ENCODE results near the gene CMIP. TPM values are rescaled to one million over a fixed set of nuclear protein-coding genes. Genes with fewer than 3 reads are reported as not detected.
"Not testable (repeated sequence)": the region's sequence is repeated elsewhere in the genome, so short reads cannot be mapped to it uniquely, and the experiment has no call there.

The CMIP gene
- polyA plus RNA-seq, 1 experiment: 4.9 TPM

DNA sequence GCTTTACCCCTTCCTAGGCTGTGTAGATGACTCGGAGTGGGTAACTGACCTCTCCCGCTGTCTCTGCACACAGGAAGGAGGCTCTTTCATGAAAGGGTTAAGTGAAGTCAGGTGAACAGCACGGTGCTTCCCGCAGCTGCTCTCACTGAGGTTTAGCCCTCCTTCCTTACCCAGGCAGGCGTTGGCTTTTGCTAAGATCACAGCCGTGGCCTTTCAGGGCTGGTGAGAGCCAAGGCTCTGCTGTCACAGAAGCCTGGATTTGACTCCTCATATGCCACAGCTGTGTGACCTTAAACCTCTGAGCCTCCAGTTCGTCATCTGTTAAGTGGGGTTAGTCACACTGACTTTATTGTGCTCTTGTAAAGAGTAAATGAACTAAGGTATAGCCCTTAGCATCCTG, 243.6 kb downstream of the CMIP start:
- no peaks in the 10 kb centered on the region for H3K27me3 ChIP-seq (ENCODE audit: control insufficient read depth, insufficient read depth, low read length)
- no peaks in the 10 kb centered on the region; the same call in none of the 2 replicates for H3K36me3 ChIP-seq (ENCODE audit: control insufficient read depth, insufficient read depth, low read length)
- CTCF ChIA-PET: interaction anchor here (0.6 to 1.4 kb wide), 2 partner anchors 9 to 40 kb away, joined by 3 to 4 read pairs; no protein-coding TSS in a partner anchor
- DNase-seq (ENCODE audit: low read depth): no peak
- TF ChIP-seq, protein P1, sequence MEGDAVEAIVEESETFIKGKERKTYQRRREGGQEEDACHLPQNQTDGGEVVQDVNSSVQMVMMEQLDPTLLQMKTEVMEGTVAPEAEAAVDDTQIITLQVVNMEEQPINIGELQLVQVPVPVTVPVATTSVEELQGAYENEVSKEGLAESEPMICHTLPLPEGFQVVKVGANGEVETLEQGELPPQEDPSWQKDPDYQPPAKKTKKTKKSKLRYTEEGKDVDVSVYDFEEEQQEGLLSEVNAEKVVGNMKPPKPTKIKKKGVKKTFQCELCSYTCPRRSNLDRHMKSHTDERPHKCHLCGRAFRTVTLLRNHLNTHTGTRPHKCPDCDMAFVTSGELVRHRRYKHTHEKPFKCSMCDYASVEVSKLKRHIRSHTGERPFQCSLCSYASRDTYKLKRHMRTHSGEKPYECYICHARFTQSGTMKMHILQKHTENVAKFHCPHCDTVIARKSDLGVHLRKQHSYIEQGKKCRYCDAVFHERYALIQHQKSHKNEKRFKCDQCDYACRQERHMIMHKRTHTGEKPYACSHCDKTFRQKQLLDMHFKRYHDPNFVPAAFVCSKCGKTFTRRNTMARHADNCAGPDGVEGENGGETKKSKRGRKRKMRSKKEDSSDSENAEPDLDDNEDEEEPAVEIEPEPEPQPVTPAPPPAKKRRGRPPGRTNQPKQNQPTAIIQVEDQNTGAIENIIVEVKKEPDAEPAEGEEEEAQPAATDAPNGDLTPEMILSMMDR (IDR thresholded peaks at IDR 0.05; ENCODE audit: insufficient read depth, low read depth, low read length): no peak
- no peak overlapping the region for H3K4me3 ChIP-seq (ENCODE audit: low read depth, low read length)
- POLR2A ChIA-PET: no interaction called here

DNA sequence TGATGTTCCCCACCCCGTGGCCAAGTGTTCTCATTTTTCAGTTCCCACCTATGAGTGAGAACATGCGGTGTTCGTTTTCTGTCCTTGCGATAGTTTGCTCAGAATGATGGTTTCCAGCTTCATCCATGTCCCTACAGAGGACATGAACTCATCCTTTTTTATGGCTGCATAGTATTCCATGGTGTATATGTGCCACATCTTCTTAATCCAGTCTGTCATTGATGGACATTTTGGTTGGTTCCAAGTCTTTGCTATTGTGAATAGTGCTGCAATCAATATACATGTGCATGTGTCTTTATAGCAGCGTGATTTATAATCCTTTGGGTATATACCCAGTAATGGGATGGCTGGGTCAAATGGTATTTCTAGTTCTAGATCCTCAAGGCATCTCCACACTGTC, 244.2 kb downstream of the CMIP start:
- CTCF ChIA-PET; H3K27me3 ChIP-seq (ENCODE audit: control insufficient read depth, insufficient read depth, low read length); H3K36me3 ChIP-seq (ENCODE audit: control insufficient read depth, insufficient read depth, low read length): not testable (repeated sequence)

DNA sequence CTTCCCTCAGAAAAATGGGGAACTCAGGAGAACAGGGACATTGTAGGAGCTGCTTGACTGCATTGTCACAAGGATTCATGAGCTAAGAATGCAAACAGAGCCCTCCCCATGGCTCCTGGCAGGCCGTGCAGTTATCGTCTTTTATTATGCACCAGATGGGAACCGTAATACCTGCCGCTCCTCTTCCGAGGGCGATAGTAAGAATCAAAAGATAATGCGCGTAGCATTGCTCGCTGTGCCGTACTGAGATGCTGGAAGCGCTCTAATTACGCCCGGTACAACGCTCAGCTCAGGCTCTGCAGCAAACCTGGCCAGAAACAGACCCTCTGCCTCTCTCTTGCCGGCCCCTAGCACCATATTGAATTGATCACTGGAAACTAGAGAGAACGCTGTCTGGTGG, 247.4 kb downstream of the CMIP start:
- no peak overlapping the region for H3K4me3 ChIP-seq (ENCODE audit: low read depth, low read length)
- TF ChIP-seq, protein P1 (IDR thresholded peaks at IDR 0.05; ENCODE audit: insufficient read depth, low read depth, low read length): no peak
- CTCF ChIA-PET: interaction anchor here (1.2 to 1.6 kb wide), 2 partner anchors 33 to 286 kb away, joined by 3 read pairs; no protein-coding TSS in a partner anchor

More for the DNA sequence above, 244.2 kb downstream of the CMIP start:
- DNase-seq (ENCODE audit: low read depth); H3K4me3 ChIP-seq (ENCODE audit: low read depth, low read length); POLR2A ChIA-PET: not testable (repeated sequence)

DNA sequence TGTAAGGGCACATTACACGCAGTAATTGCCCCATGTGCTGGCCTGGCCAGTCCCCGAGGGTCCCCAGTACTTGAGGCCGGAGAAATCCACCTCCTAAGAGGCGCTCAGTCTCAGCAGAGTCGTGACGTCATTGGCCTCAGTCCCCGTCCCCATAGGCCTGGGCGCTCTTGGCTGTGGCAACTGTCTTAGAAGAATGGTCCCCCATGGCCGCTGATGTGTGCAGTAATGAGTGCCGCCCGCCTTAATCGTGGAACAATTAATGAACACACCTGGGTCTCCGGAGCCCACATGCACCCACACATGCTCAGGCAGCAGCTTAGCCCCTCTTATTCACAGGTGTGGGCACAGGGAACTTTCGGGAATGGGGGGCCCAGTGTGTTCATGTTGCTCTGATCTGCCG, 248.0 kb downstream of the CMIP start:
- ChIA-PET CTCF (interaction anchor here (0.6 to 2.0 kb wide), 3 partner anchors 11 to 289 kb away, joined by 3 to 9 read pairs (median 3); no protein-coding TSS in a partner anchor), POLR2A (no interaction called here)
- no peak for DNase-seq (ENCODE audit: low read depth)
- H3K27me3 ChIP-seq (ENCODE audit: control insufficient read depth, insufficient read depth, low read length): no peaks in the 10 kb centered on the region
- TF ChIP-seq, protein P1 (IDR thresholded peaks at IDR 0.05; ENCODE audit: insufficient read depth, low read depth, low read length): no peak
- H3K36me3 ChIP-seq (ENCODE audit: control insufficient read depth, insufficient read depth, low read length): peaks cover 2% of the 10 kb centered on the region; the same call in 1 of the 2 replicates
- no peak overlapping the region for H3K4me3 ChIP-seq (ENCODE audit: low read depth, low read length)

More for the DNA sequence above, 247.4 kb downstream of the CMIP start:
- Histone ChIP-seq H3K27me3 (ENCODE audit: control insufficient read depth, insufficient read depth, low read length) (no peaks in the 10 kb centered on the region), H3K36me3 (ENCODE audit: control insufficient read depth, insufficient read depth, low read length) (no peaks in the 10 kb centered on the region; the same call in none of the 2 replicates)
- POLR2A ChIA-PET: no interaction called here
- DNase-seq (ENCODE audit: low read depth): no peak

DNA sequence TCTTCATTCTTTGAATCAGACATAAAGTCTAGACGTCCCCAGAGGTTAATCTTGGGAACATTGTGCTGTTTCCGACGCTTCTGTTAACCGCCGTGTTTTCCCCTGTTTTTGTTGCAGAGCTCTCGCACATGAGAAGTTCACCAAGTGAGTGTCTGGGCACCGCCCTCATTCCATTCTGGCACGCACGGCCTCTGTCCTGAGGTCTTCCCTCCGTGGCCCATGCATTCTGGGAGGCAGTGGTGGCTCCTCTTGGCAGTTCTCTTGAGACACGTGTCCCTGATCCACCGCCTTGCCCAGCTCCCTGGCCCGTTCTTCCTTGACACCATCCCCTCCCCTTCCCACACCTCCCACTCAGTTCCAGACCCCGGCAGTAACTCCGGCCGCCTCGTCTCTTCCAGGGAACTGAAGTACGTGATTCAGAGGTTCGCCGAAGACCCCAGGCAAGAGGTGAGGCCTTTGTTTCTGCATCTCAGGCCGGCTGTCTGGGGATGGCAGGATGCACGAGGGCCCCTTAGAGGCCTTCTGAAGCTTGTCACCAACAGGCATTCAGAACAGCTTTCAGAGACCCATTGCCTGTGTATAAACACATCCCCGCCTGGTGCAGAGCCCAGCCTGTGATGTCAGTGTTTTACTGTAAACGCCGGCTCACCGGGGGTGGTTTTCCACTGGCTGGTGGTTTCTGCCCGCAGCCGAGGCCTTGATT, 248.6 kb downstream of the CMIP start:
- peak; percentile 59 for DNase-seq (ENCODE audit: low read depth)
- Histone ChIP-seq H3K4me3 (ENCODE audit: low read depth, low read length) (no peak overlapping the region), H3K36me3 (ENCODE audit: control insufficient read depth, insufficient read depth, low read length) (peaks cover 4% of the 10 kb centered on the region; the same call in 1 of the 2 replicates), H3K27me3 (ENCODE audit: control insufficient read depth, insufficient read depth, low read length) (no peaks in the 10 kb centered on the region)
- TF ChIP-seq, protein P1 (IDR thresholded peaks at IDR 0.05; ENCODE audit: insufficient read depth, low read depth, low read length): no peak
- POLR2A ChIA-PET: no interaction called here
- CTCF ChIA-PET: interaction anchor here (0.6 to 2.4 kb wide), 4 partner anchors 10 to 290 kb away, joined by 3 to 9 read pairs (median 4); no protein-coding TSS in a partner anchor
